ENCODE measurements around the gene CDH23.

Gene CDH23

GRCh38 chr10:71726580-71727104 is 329.9 kb downstream of the CDH23 start:
- Histone ChIP-seq H3K27ac (ENCODE audit: low read depth, low read length) (no peak overlapping the region), H3K4me3 (ENCODE audit: low read depth, low read length) (no peak overlapping the region), H3K36me3 (ENCODE audit: control insufficient read depth, insufficient read depth, low read length) (no peaks in the 10 kb centered on the region), H3K9ac (ENCODE audit: low read depth, low read length) (no peak overlapping the region), H3K4me1 (ENCODE audit: control insufficient read depth, insufficient read depth, low read length) (peaks cover 3% of the 10 kb centered on the region; the same call in 1 of the 2 replicates), H3K9me3 (ENCODE audit: control insufficient read depth, insufficient read depth, low read length) (no peaks in the 10 kb centered on the region), H3K27me3 (ENCODE audit: control insufficient read depth, insufficient read depth, low read length) (no peaks in the 10 kb centered on the region)

DNA sequence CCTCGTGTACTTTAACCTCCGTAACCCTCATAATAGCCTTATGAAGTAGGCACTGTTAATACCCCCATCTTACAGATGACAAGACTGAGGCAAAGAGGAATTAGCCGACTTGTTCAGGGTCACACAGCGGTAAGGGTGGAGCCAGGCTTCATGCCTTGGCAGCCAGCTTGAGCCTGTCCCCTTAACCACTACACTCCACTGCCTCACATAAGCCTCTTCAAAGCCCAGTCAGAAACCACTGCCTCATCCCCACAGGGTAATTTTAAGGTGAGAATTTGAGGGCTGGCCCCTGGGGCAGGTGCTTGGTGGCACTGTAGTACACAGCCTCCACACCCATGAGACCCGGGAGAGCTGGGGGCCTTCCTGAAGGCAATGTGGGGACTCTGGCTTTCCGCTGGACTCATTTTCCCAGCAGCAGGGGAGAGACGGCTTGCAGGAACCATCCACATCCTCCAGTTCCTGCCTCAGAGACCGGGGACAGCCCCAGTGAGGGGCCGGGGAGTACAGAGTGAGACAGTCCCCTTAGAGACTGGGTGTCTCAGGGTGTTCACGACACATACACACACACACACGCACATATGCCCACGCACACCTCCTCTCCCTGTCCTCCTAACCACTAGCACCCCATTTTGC is 330.5 kb downstream of the CDH23 start:
- no peak overlapping the region for H3K27ac ChIP-seq (ENCODE audit: low read depth, low read length)
- H3K4me3 ChIP-seq (ENCODE audit: low read depth, low read length) = no peak overlapping the region
- H3K9ac ChIP-seq (ENCODE audit: low read depth, low read length) = no peak overlapping the region

GRCh38 chr10:71727738-71728737 is 331.3 kb downstream of the CDH23 start:
- peaks cover 3% of the 10 kb centered on the region; the same call in 1 of the 2 replicates for H3K4me1 ChIP-seq (ENCODE audit: control insufficient read depth, insufficient read depth, low read length)
- no peak overlapping the region for H3K27ac ChIP-seq (ENCODE audit: low read depth, low read length)
- H3K9ac ChIP-seq (ENCODE audit: low read depth, low read length) = no peak overlapping the region
- H3K4me3 ChIP-seq (ENCODE audit: low read depth, low read length) = no peak overlapping the region
- H3K9me3 ChIP-seq (ENCODE audit: control insufficient read depth, insufficient read depth, low read length) = no peaks in the 10 kb centered on the region
- H3K27me3 ChIP-seq (ENCODE audit: control insufficient read depth, insufficient read depth, low read length) = no peaks in the 10 kb centered on the region
- no peaks in the 10 kb centered on the region for H3K36me3 ChIP-seq (ENCODE audit: control insufficient read depth, insufficient read depth, low read length)

More for the DNA sequence above, 330.5 kb downstream of the CDH23 start:
- Histone ChIP-seq H3K9me3 (ENCODE audit: control insufficient read depth, insufficient read depth, low read length) (no peaks in the 10 kb centered on the region), H3K4me1 (ENCODE audit: control insufficient read depth, insufficient read depth, low read length) (peaks cover 3% of the 10 kb centered on the region; the same call in 1 of the 2 replicates), H3K27me3 (ENCODE audit: control insufficient read depth, insufficient read depth, low read length) (no peaks in the 10 kb centered on the region), H3K36me3 (ENCODE audit: control insufficient read depth, insufficient read depth, low read length) (no peaks in the 10 kb centered on the region)

DNA sequence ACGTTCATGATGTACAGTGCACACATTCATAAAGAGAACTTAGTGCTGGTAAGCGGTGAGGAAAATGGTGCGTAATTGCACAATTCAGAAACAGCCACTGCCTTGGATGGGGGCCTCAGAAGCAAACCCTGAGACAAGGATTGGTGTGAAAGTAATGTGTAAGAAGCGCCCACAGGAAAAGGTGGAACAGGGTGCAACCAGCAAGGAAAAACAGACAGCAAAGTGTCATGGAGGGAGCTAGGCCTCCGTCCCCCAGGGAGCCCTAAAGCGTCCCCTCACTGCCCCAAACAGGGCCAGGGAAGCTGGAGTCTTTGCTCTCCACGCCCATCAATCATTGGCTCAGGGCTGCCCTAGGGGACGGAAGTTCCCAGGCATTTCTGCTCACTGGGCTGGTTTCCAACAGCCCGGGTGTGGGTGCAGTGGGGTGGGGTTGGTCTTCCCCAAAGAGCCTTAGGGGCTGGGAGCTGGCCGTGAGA is 332.5 kb downstream of the CDH23 start:
- Histone ChIP-seq H3K9ac (ENCODE audit: low read depth, low read length) (no peak overlapping the region), H3K27ac (ENCODE audit: low read depth, low read length) (no peak overlapping the region)

GRCh38 chr10:71731791-71732190 is 335.1 kb downstream of the CDH23 start:
- Histone ChIP-seq H3K36me3 (ENCODE audit: control insufficient read depth, insufficient read depth, low read length) (no peaks in the 10 kb centered on the region), H3K9me3 (ENCODE audit: control insufficient read depth, insufficient read depth, low read length) (no peaks in the 10 kb centered on the region), H3K27ac (ENCODE audit: low read depth, low read length) (no peak overlapping the region), H3K9ac (ENCODE audit: low read depth, low read length) (no peak overlapping the region), H3K27me3 (ENCODE audit: control insufficient read depth, insufficient read depth, low read length) (no peaks in the 10 kb centered on the region), H3K4me3 (ENCODE audit: low read depth, low read length) (no peak overlapping the region), H3K4me1 (ENCODE audit: control insufficient read depth, insufficient read depth, low read length) (no peaks in the 10 kb centered on the region)

More for the DNA sequence above, 332.5 kb downstream of the CDH23 start:
- Histone ChIP-seq H3K9me3 (ENCODE audit: control insufficient read depth, insufficient read depth, low read length) (no peaks in the 10 kb centered on the region), H3K4me1 (ENCODE audit: control insufficient read depth, insufficient read depth, low read length) (peaks cover 3% of the 10 kb centered on the region; the same call in 1 of the 2 replicates), H3K27me3 (ENCODE audit: control insufficient read depth, insufficient read depth, low read length) (no peaks in the 10 kb centered on the region), H3K4me3 (ENCODE audit: low read depth, low read length) (no peak overlapping the region), H3K36me3 (ENCODE audit: control insufficient read depth, insufficient read depth, low read length) (no peaks in the 10 kb centered on the region)

DNA sequence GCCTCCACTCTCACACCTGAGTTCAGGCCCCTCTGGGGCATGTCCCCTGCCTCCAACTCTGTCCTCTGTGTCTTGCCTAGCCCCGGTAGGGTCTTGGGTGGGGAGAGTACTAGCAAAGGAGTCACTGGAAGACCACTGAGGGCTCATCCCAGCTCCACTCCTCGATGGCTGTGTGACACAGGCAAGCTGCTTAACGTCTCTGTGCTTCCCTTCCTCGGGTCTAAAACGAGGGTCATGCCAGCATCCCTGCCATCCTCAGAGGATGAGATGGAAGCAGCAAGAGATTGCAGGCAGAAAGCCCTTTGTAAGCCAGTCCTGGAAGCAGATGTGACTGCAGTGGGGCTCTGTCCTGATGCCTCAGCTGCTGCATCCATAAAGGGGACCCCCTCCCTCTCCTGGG is 338.1 kb downstream of the CDH23 start:
- Histone ChIP-seq H3K9me3 (ENCODE audit: control insufficient read depth, insufficient read depth, low read length) (no peaks in the 10 kb centered on the region), H3K4me3 (ENCODE audit: low read depth, low read length) (no peak overlapping the region), H3K27me3 (ENCODE audit: control insufficient read depth, insufficient read depth, low read length) (no peaks in the 10 kb centered on the region), H3K27ac (ENCODE audit: low read depth, low read length) (no peak overlapping the region), H3K4me1 (ENCODE audit: control insufficient read depth, insufficient read depth, low read length) (no peaks in the 10 kb centered on the region), H3K36me3 (ENCODE audit: control insufficient read depth, insufficient read depth, low read length) (no peaks in the 10 kb centered on the region), H3K9ac (ENCODE audit: low read depth, low read length) (no peak overlapping the region)

GRCh38 chr10:71735709-71736569 is 339.2 kb downstream of the CDH23 start:
- no peaks in the 10 kb centered on the region for H3K27me3 ChIP-seq (ENCODE audit: control insufficient read depth, insufficient read depth, low read length)
- H3K36me3 ChIP-seq (ENCODE audit: control insufficient read depth, insufficient read depth, low read length) = no peaks in the 10 kb centered on the region
- no peaks in the 10 kb centered on the region for H3K9me3 ChIP-seq (ENCODE audit: control insufficient read depth, insufficient read depth, low read length)
- H3K4me3 ChIP-seq (ENCODE audit: low read depth, low read length) = no peak overlapping the region
- H3K9ac ChIP-seq (ENCODE audit: low read depth, low read length) = no peak overlapping the region
- H3K4me1 ChIP-seq (ENCODE audit: control insufficient read depth, insufficient read depth, low read length) = no peaks in the 10 kb centered on the region
- no peak overlapping the region for H3K27ac ChIP-seq (ENCODE audit: low read depth, low read length)

DNA sequence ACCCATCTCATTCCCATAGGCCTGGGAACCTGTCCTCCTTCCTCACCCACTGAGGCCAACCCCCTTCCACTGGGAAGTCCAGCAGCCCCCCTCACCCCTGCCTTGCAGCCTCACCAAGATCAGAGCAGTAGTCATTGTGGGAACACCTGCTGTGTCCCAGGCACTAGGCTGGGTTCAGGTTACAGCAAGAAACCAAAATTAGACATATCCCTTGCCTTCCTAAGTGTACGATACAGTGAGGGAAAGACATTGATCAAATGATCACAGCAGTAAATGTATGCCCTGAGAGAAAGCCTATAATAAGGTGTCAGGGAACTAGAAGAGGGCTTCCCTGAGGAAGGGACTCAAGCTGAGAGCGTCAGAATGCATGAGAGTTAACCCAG is 339.8 kb downstream of the CDH23 start:
- no peaks in the 10 kb centered on the region for H3K9me3 ChIP-seq (ENCODE audit: control insufficient read depth, insufficient read depth, low read length)
- no peak overlapping the region for H3K27ac ChIP-seq (ENCODE audit: low read depth, low read length)
- no peaks in the 10 kb centered on the region for H3K27me3 ChIP-seq (ENCODE audit: control insufficient read depth, insufficient read depth, low read length)
- H3K9ac ChIP-seq (ENCODE audit: low read depth, low read length) = no peak overlapping the region
- H3K36me3 ChIP-seq (ENCODE audit: control insufficient read depth, insufficient read depth, low read length) = no peaks in the 10 kb centered on the region
- H3K4me3 ChIP-seq (ENCODE audit: low read depth, low read length) = no peak overlapping the region
- no peaks in the 10 kb centered on the region for H3K4me1 ChIP-seq (ENCODE audit: control insufficient read depth, insufficient read depth, low read length)

DNA sequence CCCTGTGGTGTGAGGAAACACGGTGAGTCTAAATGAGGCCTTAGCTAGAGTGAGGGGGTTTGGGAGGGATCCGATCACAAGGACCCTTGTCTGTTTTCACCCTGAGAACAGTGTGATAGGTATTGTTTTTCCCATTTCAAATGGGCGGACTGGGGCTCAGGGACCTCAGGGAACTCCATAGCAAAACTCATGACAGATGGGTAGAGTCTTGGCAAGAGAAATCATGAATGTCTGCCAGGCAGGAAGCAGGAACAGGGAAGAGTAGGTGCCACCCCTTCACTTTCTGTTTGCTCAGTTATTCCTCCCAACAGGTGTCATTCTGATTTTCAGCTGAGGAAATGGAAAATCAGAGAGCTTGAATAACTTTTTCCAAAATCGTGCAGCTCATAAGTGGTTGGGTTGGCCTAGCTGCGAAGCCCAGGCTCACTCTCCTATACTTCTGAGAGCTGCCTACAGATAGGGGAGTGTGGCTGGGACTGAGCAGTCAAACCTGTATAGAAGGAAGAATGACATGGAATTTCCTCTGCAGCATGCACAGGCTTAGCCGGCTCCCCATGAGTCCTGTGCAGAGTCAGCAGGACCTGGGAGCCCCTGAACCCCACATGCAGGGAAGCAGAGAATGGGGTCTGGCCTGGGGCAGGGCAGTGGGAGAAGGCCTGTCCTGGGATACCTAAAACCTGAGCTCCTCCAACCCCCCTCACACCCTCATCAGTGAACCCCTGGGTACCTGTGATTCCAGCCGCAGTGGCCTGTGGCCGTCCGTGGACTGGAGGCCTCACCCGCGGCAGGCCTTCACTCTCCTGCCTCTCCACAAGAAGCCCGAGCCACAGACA is 340.5 kb downstream of the CDH23 start:
- Histone ChIP-seq H3K36me3 (ENCODE audit: control insufficient read depth, insufficient read depth, low read length) (no peaks in the 10 kb centered on the region), H3K27me3 (ENCODE audit: control insufficient read depth, insufficient read depth, low read length) (no peaks in the 10 kb centered on the region), H3K9ac (ENCODE audit: low read depth, low read length) (no peak overlapping the region), H3K4me3 (ENCODE audit: low read depth, low read length) (no peak overlapping the region), H3K27ac (ENCODE audit: low read depth, low read length) (no peak overlapping the region), H3K4me1 (ENCODE audit: control insufficient read depth, insufficient read depth, low read length) (no peaks in the 10 kb centered on the region), H3K9me3 (ENCODE audit: control insufficient read depth, insufficient read depth, low read length) (no peaks in the 10 kb centered on the region)

- no peak overlapping the region for H3K27ac ChIP-seq (ENCODE audit: low read depth, low read length)
- no peaks in the 10 kb centered on the region for H3K27me3 ChIP-seq (ENCODE audit: control insufficient read depth, insufficient read depth, low read length)
- H3K9me3 ChIP-seq (ENCODE audit: control insufficient read depth, insufficient read depth, low read length) = no peaks in the 10 kb centered on the region
- H3K4me3 ChIP-seq (ENCODE audit: low read depth, low read length) = no peak overlapping the region
- H3K36me3 ChIP-seq (ENCODE audit: control insufficient read depth, insufficient read depth, low read length) = no peaks in the 10 kb centered on the region
- no peak overlapping the region for H3K9ac ChIP-seq (ENCODE audit: low read depth, low read length)
- no peaks in the 10 kb centered on the region for H3K4me1 ChIP-seq (ENCODE audit: control insufficient read depth, insufficient read depth, low read length)
Measured at GRCh38 chr10:71737834-71738197, 341.1 kb downstream of the CDH23 start.
